A549 (cell line): Measurements from ENCODE around the gene NUMB.

Experiments
- EP300 ChIP-seq, 2 experiments: fragments of >200 bp; sonication (Bioruptor Twin); formaldehyde crosslinking; IDR thresholded peaks; 2 replicates in 1 of 2; 3 replicates in 1 of 2; pipeline ENCODE4 v1.6.1; 2016 to 2017
- KDM1A ChIP-seq: fragments of 200-600 bp; sonication (generic); IDR thresholded peaks from 2 replicates; pipeline ENCODE4 v1.6.1; 2016; ENCODE audit warnings: low read depth, mild to moderate bottlenecking
- POLR2A ChIP-seq: IDR thresholded peaks from 2 replicates; pipeline ENCODE4 v1.6.1; 2012; ENCODE audit warnings: mild to moderate bottlenecking, low read length
- TFCP2L1 ChIP-seq: fragments of 250-450 bp; sonication (Bioruptor Pico); IDR thresholded peaks from 2 replicates; pipeline ENCODE4 v1.5.0; 2021; ENCODE audit warnings: mild to moderate bottlenecking
- TF ChIP-seq, protein P1 (sequence below): fragments of >200 bp; sonication (Bioruptor Twin); formaldehyde crosslinking; IDR thresholded peaks from 3 replicates; pipeline ENCODE4 v1.5.1; 2016

DNA sequence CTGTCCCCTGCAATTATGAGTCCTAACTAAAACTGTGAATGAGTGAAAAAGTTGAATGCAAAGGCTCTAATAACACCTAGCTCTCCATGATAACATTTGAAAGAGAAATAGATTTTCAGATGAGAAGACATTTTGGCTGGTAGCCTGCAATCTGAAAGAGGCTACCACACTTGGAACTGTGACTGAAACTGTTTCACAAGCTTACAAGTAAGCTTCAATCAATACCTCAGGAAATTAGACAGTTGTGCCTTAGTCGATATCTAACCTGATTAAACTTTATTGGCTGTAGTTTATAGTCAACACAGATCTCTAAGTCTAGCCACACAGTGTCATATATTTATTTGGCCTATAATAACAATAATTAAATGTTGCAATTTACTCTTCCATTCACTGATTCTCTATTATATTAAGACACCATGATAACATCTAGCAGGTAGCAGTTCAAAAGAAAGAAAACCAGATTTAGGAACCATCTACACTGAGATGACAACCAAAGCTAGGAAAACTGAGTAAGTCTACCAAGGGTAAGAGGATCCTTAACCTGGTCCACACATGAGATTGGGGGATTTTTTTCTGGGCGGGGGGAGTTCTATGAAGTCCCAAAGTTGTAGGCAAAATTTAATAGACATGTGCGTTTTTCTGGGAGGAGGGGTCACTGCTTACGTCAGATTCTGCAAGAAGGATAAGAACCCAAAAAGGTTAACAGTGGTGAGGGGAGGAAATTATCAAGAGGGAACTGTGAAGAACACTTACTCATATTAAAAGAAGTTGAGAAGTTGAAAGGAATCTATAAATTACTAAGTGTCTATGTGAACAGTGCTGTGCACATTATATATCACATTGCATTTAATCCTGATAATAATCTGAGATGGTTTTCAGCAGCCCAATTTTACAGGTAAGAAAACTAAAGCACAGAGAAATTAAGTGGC lies 65.8 kb downstream of the NUMB start:
- TF ChIP-seq, protein P1, sequence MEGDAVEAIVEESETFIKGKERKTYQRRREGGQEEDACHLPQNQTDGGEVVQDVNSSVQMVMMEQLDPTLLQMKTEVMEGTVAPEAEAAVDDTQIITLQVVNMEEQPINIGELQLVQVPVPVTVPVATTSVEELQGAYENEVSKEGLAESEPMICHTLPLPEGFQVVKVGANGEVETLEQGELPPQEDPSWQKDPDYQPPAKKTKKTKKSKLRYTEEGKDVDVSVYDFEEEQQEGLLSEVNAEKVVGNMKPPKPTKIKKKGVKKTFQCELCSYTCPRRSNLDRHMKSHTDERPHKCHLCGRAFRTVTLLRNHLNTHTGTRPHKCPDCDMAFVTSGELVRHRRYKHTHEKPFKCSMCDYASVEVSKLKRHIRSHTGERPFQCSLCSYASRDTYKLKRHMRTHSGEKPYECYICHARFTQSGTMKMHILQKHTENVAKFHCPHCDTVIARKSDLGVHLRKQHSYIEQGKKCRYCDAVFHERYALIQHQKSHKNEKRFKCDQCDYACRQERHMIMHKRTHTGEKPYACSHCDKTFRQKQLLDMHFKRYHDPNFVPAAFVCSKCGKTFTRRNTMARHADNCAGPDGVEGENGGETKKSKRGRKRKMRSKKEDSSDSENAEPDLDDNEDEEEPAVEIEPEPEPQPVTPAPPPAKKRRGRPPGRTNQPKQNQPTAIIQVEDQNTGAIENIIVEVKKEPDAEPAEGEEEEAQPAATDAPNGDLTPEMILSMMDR: no peak
- no peak for TF ChIP-seq KDM1A
- no peak for TF ChIP-seq EP300 (IDR thresholded peaks at IDR 0.05)
- TF ChIP-seq POLR2A: no peak
- no peak for TF ChIP-seq TFCP2L1 (CRISPR knock-in tag)
